IgD-negative memory B cell (primary cell): ENCODE measurements around the gene ZNF154. TPM values are rescaled to one million over a fixed set of nuclear protein-coding genes. Genes with fewer than 3 reads are reported as not detected.

ENCODE experiments used
- H3K27ac Mint-ChIP-seq, 3 donors: one replicate each; pipeline ENCODE4 v1.8.0; 2020 to 2022; ENCODE audit warnings: mild to moderate bottlenecking in 3 of 3, mixed read lengths in 3 of 3, moderate library complexity in 1 of 3
- H3K27me3 Mint-ChIP-seq: one replicate; pipeline ENCODE4 v1.8.0; 2021; ENCODE audit warnings: mixed read lengths
- H3K36me3 Mint-ChIP-seq: one replicate; pipeline ENCODE4 v1.8.0; 2020; ENCODE audit warnings: mild to moderate bottlenecking, mixed read lengths
- H3K4me1 Mint-ChIP-seq, 3 donors: one replicate each; pipeline ENCODE4 v1.8.0; 2020 to 2022; ENCODE audit warnings: mixed read lengths in 3 of 3, mild to moderate bottlenecking in 1 of 3
- H3K4me3 Mint-ChIP-seq, 4 donors: one replicate each; pipeline ENCODE4 v1.8.0; 2020 to 2022; ENCODE audit warnings: mild to moderate bottlenecking in 4 of 4, mixed read lengths in 4 of 4, moderate library complexity in 3 of 4
- H3K9me3 Mint-ChIP-seq, 3 donors: one replicate each; pipeline ENCODE4 v1.8.0; 2020 to 2021; ENCODE audit warnings: mixed read lengths in 3 of 3, mild to moderate bottlenecking in 1 of 3
- polyA plus RNA-seq: library from polyadenylated mRNA; unstranded; fragments of 300-500 nt; fragmentation: Illumina TruSeq; gene quantifications from one replicate; pipeline ENCODE4 v1.2.3, GENCODE V29; 2021

Gene ZNF154
- polyA plus RNA-seq, 1 donor from 2014 or later, result 5.0 TPM

GRCh38 chr19:57664269-57665127 lies 44.5 kb downstream of the ZNF154 start:
- peak overlapping the region in 3 of 4 donors; percentile 38 to 93 (median 81) for H3K4me3 Mint-ChIP-seq
- H3K27ac Mint-ChIP-seq, result no peak overlapping the region
- H3K36me3 Mint-ChIP-seq, result no peaks in the 10 kb centered on the region
- peaks cover 29% of the 10 kb centered on the region for H3K27me3 Mint-ChIP-seq
- peaks cover 0 to 3% (median 0%) of the 10 kb centered on the region in 3 donors for H3K9me3 Mint-ChIP-seq
- H3K4me1 Mint-ChIP-seq, result peaks cover 0 to 1% (median 0%) of the 10 kb centered on the region in 3 donors

- no peaks in the 10 kb centered on the region for H3K36me3 Mint-ChIP-seq
- H3K27me3 Mint-ChIP-seq, result peaks cover 15% of the 10 kb centered on the region
- H3K4me3 Mint-ChIP-seq, result no peak overlapping the region
- peaks cover 5 to 21% (median 18%) of the 10 kb centered on the region in 3 donors for H3K9me3 Mint-ChIP-seq
- H3K27ac Mint-ChIP-seq, result no peak overlapping the region
- H3K4me1 Mint-ChIP-seq, result no peaks in the 10 kb centered on the region
Measured at GRCh38 chr19:57656346-57656745, 52.7 kb downstream of the ZNF154 start.

- H3K9me3 Mint-ChIP-seq, result peaks cover 5 to 21% (median 18%) of the 10 kb centered on the region in 3 donors
- H3K27ac Mint-ChIP-seq, result no peak overlapping the region
- no peak overlapping the region for H3K4me3 Mint-ChIP-seq
- peaks cover 11% of the 10 kb centered on the region for H3K27me3 Mint-ChIP-seq
- H3K36me3 Mint-ChIP-seq, result no peaks in the 10 kb centered on the region
- H3K4me1 Mint-ChIP-seq, result no peaks in the 10 kb centered on the region
Measured at GRCh38 chr19:57655443-57655842, 53.6 kb downstream of the ZNF154 start.

- Mint-ChIP-seq H3K27me3 (peaks cover 10% of the 10 kb centered on the region), H3K36me3 (no peaks in the 10 kb centered on the region), H3K9me3 (peaks cover 5 to 25% (median 22%) of the 10 kb centered on the region in 3 donors), H3K27ac (no peak overlapping the region), H3K4me3 (no peak overlapping the region), H3K4me1 (no peaks in the 10 kb centered on the region)
Measured at GRCh38 chr19:57653689-57654088, 55.3 kb downstream of the ZNF154 start.

- Mint-ChIP-seq H3K27ac (no peak overlapping the region), H3K4me1 (no peaks in the 10 kb centered on the region), H3K4me3 (no peak overlapping the region), H3K27me3 (peaks cover 10% of the 10 kb centered on the region), H3K36me3 (no peaks in the 10 kb centered on the region), H3K9me3 (peaks cover 5 to 23% (median 22%) of the 10 kb centered on the region in 3 donors)
Measured at GRCh38 chr19:57651654-57651996, 57.4 kb downstream of the ZNF154 start.

- Mint-ChIP-seq H3K4me1 (no peaks in the 10 kb centered on the region), H3K4me3 (no peak overlapping the region), H3K27me3 (peaks cover 2% of the 10 kb centered on the region), H3K36me3 (peaks cover 2% of the 10 kb centered on the region), H3K27ac (no peak overlapping the region), H3K9me3 (peaks cover 3 to 23% (median 10%) of the 10 kb centered on the region in 3 donors)
Measured at GRCh38 chr19:57648331-57649003, 60.5 kb downstream of the ZNF154 start.

Other genes with a start within 250 kb of the ZNF154 start
- gene ZNF772, start 231.6 kb downstream of the ZNF154 start, polyA plus RNA-seq, result 1.1 TPM
- 12.4 TPM for gene ZNF419, start 221.5 kb downstream of the ZNF154 start, polyA plus RNA-seq
- 9.0 TPM for gene ZNF773, start 209.3 kb downstream of the ZNF154 start, polyA plus RNA-seq
- gene ZNF549, start 181.8 kb downstream of the ZNF154 start, polyA plus RNA-seq, result 7.3 TPM
- gene ZNF550, start 149.3 kb downstream of the ZNF154 start, polyA plus RNA-seq, result 8.8 TPM
- 5.5 TPM for gene ZNF416, start 130.3 kb downstream of the ZNF154 start, polyA plus RNA-seq
- gene ZIK1, start 125.1 kb downstream of the ZNF154 start, polyA plus RNA-seq, result 9.9 TPM
- gene ZNF530, start 109.3 kb downstream of the ZNF154 start, polyA plus RNA-seq, result 5.0 TPM
- gene ZNF134, start 95.0 kb downstream of the ZNF154 start, polyA plus RNA-seq, result 13.5 TPM
- 17.8 TPM for gene ZNF211, start 76.0 kb downstream of the ZNF154 start, polyA plus RNA-seq
- not detected for gene ZSCAN4, start 40.3 kb downstream of the ZNF154 start, polyA plus RNA-seq
- gene ZNF551, start 27.2 kb downstream of the ZNF154 start, polyA plus RNA-seq, result 5.8 TPM
- 20.7 TPM for gene ZNF671, start 18.4 kb upstream of the ZNF154 start, polyA plus RNA-seq
- 13.4 TPM for gene ZNF776, start 37.6 kb upstream of the ZNF154 start, polyA plus RNA-seq
- 19.5 TPM for gene ZNF586, start 60.5 kb upstream of the ZNF154 start, polyA plus RNA-seq
- gene ZNF552, start 105.7 kb upstream of the ZNF154 start, polyA plus RNA-seq, result 6.8 TPM
- 3.2 TPM for gene ZNF587B, start 121.1 kb upstream of the ZNF154 start, polyA plus RNA-seq
- gene ZNF587, start 140.7 kb upstream of the ZNF154 start, polyA plus RNA-seq, result 10.5 TPM
- gene ZNF814, start 179.8 kb upstream of the ZNF154 start, polyA plus RNA-seq, result 37.1 TPM
- gene ZNF417, start 207.4 kb upstream of the ZNF154 start, polyA plus RNA-seq, result 4.5 TPM
- gene ZNF418, start 226.2 kb upstream of the ZNF154 start, polyA plus RNA-seq, result 6.0 TPM
- 7.8 TPM for gene ZNF256, start 238.5 kb upstream of the ZNF154 start, polyA plus RNA-seq